Glutamatergic neuron (in vitro differentiated cells): ENCODE measurements around the gene SETMAR. TPM values are rescaled to one million over a fixed set of nuclear protein-coding genes. Genes with fewer than 3 reads are reported as not detected.
A peak's percentile ranks its signal among the peaks of the same experiment; 100 is the strongest.

Experiments used
- DNase-seq: peaks from one replicate; pipeline ENCODE4 v3.0.0; 2022
- H3K27ac Mint-ChIP-seq: one replicate; pipeline ENCODE4 v1.8.0; 2020; ENCODE audit warnings: mild to moderate bottlenecking, mixed read lengths, inconsistent platforms; ENCODE audit not compliant: unreplicated experiment
- H3K27me3 Mint-ChIP-seq: one replicate; pipeline ENCODE4 v1.8.0; 2020; ENCODE audit warnings: mild to moderate bottlenecking, moderate library complexity, mixed read lengths, inconsistent platforms; ENCODE audit not compliant: unreplicated experiment
- H3K36me3 Mint-ChIP-seq: one replicate; pipeline ENCODE4 v1.8.0; 2020; ENCODE audit warnings: mild to moderate bottlenecking, mixed read lengths, inconsistent platforms; ENCODE audit not compliant: unreplicated experiment
- H3K4me1 Mint-ChIP-seq: one replicate; pipeline ENCODE4 v1.8.0; 2020; ENCODE audit warnings: mild to moderate bottlenecking, low read depth, mixed read lengths, inconsistent platforms; ENCODE audit not compliant: unreplicated experiment
- H3K4me3 Mint-ChIP-seq: one replicate; pipeline ENCODE4 v1.8.0; 2020; ENCODE audit warnings: mild to moderate bottlenecking, mixed read lengths, inconsistent platforms; ENCODE audit not compliant: unreplicated experiment
- H3K9me3 Mint-ChIP-seq: one replicate; pipeline ENCODE4 v1.8.0; 2020; ENCODE audit warnings: mild to moderate bottlenecking, moderate library complexity, mixed read lengths, inconsistent platforms; ENCODE audit not compliant: unreplicated experiment
- long read RNA-seq: library from polyadenylated mRNA; unstranded; transcript quantifications from one replicate; pipeline ENCODE4 v2.0.0, GENCODE V29; 2020; ENCODE audit not compliant: unreplicated experiment
- total RNA-seq: library from RNA; stranded (reverse); fragmentation: NEBNext Ultra II Directional; extraction: Animal tissue kit (Norgen Biotek cat#: 25700); gene quantifications from one replicate; pipeline ENCODE4 v1.2.1, GENCODE V29; 2021; ENCODE audit not compliant: unreplicated experiment
- TF ChIP-seq, protein P1 (sequence below): fragments of 200-600 bp; sonication (generic); IDR thresholded peaks from one replicate; pipeline ENCODE4 v1.5.0; 2021; ENCODE audit not compliant: partially characterized antibody, unreplicated experiment

Gene SETMAR
- 31.6 TPM for total RNA-seq
- long read RNA-seq, transcript SETMAR-204 (3 exons, 1,359 nt) = minor isoform, 6 of 27 reads
- long read RNA-seq, transcript SETMAR-201 (3 exons, 2,443 nt) = major isoform, 8 of 27 reads
- long read RNA-seq, partial matches to known transcripts = 0 of 27 reads
- long read RNA-seq, other reads (novel, unspliced or antisense) = 11 of 27 reads

DNA sequence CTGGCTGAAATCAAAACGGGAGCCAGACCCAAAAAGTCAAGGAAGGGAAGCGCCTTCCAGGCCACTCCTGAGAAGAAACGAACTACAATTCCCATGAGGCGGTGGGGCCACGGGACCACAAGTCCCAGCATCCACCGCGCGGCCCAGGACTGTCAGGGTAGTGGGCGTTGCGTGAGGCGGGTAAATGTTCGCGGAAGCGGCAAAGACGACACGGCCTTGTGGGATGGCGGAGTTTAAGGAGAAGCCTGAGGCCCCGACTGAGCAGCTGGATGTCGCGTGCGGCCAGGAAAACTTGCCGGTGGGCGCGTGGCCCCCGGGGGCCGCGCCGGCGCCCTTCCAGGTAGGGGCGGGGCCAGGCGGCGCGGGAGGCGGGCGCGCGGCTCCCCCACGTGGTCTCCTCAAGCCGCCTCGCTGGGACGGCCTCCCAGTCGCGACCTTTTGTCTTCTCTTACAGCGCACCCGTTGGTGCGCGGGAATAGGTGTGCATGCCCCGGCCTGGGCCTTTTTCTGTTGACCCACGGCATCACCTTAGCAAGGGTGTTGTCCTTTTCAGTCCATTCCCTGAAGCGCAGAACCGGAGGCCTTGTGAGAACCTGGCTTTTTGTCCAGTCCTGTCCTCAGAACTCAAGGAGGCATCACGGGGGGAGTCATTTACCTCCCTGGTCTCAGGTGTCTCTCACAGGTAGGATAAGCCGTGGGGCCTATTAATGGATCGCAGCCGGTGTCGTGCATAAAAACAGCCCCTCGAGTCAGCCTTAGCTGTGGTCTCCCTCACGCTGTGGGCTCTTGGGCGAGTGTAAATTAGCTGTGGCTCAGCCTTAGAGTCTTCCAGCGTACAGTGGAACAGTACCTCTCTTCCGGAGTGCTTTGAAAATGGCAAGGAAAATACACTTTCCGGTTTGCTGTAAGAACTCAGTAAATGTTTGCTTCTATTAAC, at the start of gene SETMAR:
Gene SETMAR, plus strand, starts transcription at position 183 of the 937 bp plus-strand sequence. Its CDS starts 2 bp downstream, at position 185.
- H3K4me3 Mint-ChIP-seq = peak within 1 kb of the TSS; percentile 94
- TF ChIP-seq, protein P1, sequence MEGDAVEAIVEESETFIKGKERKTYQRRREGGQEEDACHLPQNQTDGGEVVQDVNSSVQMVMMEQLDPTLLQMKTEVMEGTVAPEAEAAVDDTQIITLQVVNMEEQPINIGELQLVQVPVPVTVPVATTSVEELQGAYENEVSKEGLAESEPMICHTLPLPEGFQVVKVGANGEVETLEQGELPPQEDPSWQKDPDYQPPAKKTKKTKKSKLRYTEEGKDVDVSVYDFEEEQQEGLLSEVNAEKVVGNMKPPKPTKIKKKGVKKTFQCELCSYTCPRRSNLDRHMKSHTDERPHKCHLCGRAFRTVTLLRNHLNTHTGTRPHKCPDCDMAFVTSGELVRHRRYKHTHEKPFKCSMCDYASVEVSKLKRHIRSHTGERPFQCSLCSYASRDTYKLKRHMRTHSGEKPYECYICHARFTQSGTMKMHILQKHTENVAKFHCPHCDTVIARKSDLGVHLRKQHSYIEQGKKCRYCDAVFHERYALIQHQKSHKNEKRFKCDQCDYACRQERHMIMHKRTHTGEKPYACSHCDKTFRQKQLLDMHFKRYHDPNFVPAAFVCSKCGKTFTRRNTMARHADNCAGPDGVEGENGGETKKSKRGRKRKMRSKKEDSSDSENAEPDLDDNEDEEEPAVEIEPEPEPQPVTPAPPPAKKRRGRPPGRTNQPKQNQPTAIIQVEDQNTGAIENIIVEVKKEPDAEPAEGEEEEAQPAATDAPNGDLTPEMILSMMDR = no peak
- DNase-seq = peak; percentile 91
- peaks cover 3% of the 10 kb centered on the region for H3K9me3 Mint-ChIP-seq
- H3K27ac Mint-ChIP-seq = peak within 1 kb of the TSS; percentile 95
- H3K27me3 Mint-ChIP-seq = peaks cover 3% of the 10 kb centered on the region
- no peaks in the 10 kb centered on the region for H3K4me1 Mint-ChIP-seq
- H3K36me3 Mint-ChIP-seq = no peaks in the 10 kb centered on the region

DNA sequence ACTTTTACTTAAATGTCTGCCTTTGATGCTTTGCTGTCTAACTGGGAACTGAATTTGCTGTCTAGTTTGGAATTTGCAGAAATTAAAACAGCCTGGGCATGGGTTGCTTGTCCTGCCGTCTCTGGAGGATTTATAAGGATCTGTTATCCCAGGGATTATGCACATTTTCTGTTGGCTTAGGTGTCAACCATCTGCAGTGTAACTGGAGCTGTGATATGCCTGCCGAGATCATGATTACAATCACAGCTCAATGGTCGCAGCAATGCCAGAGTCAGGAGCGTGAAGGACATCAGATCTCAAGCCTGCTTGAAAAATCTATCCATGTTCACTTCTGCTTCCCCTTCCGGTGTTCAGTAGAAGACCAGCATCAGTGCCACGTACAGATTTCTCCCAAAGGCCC, 41.8 kb upstream of the SETMAR start:
- TF ChIP-seq, protein P1 = no peak
- Mint-ChIP-seq H3K4me3 (no peak overlapping the region), H3K36me3 (no peaks in the 10 kb centered on the region), H3K27me3 (no peaks in the 10 kb centered on the region), H3K9me3 (no peaks in the 10 kb centered on the region), H3K27ac (no peak overlapping the region), H3K4me1 (no peaks in the 10 kb centered on the region)
- DNase-seq = no peak

DNA sequence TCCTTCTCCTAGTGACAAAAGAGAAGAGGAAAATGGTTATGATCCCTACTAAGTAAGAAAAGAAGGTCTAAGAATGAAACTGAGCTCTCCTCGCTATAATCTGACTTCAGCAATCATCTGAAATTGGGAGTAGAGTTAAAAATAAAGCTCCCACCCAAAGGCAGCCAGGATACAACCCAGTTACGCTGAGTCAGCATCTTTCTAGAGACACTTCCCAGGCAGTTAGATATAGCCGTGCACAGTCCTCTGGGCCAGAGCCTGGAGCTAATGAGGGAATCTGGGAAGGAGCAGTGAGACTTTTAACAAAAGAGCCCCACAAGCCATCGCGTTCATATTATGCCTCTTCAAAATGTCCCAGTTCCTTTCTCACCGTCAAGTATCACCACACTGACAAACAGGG, 39.1 kb upstream of the SETMAR start:
- no peak for DNase-seq
- no peaks in the 10 kb centered on the region for H3K36me3 Mint-ChIP-seq
- peaks cover 3% of the 10 kb centered on the region for H3K27me3 Mint-ChIP-seq
- H3K27ac Mint-ChIP-seq = no peak overlapping the region
- TF ChIP-seq, protein P1 = no peak
- H3K9me3 Mint-ChIP-seq = no peaks in the 10 kb centered on the region
- H3K4me1 Mint-ChIP-seq = no peaks in the 10 kb centered on the region
- H3K4me3 Mint-ChIP-seq = no peak overlapping the region

DNA sequence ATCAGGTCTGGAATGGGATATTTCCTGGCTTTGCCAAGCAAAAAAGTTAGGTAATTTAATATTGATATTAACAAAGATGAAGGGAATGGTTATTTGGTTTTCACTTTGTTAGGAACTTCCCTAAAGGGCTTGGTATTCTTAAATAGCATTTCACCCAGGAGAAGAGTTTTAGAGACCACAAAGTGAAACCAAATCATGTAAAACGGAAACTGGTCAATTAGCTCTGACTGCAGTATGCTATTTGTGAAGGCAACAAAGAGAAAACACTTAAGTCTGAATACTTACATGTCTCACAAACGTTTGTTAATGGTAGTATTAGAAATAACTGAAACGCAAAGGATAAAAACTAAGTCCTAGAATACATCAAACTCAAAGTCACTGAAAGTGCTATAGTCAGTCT, 32.4 kb upstream of the SETMAR start:
- TF ChIP-seq, protein P1 = no peak
- H3K9me3 Mint-ChIP-seq = no peaks in the 10 kb centered on the region
- H3K27ac Mint-ChIP-seq = no peak overlapping the region
- no peak overlapping the region for H3K4me3 Mint-ChIP-seq
- H3K36me3 Mint-ChIP-seq = no peaks in the 10 kb centered on the region
- peaks cover 3% of the 10 kb centered on the region for H3K27me3 Mint-ChIP-seq
- no peak for DNase-seq
- H3K4me1 Mint-ChIP-seq = no peaks in the 10 kb centered on the region

DNA sequence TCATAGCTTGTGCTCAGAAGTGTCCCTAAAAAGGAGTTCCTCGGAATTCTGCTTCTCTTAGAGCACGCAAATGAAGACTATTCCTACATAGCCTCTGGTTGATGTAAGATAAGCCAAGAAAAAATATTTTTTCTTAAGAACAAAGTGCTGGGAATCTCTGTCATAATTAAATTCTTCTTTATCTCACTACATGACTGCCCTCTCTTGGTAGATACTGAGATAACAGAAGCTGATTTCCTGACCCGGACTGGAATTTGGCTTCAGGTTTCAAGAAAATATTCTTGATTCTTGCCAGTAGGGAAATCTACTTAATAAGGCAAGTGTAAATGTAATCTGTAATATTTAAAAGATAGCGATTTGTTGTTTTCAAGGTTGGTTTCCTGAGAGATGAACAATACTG, 31.3 kb upstream of the SETMAR start:
- H3K36me3 Mint-ChIP-seq = no peaks in the 10 kb centered on the region
- peaks cover 3% of the 10 kb centered on the region for H3K27me3 Mint-ChIP-seq
- no peaks in the 10 kb centered on the region for H3K4me1 Mint-ChIP-seq
- no peak overlapping the region for H3K27ac Mint-ChIP-seq
- H3K4me3 Mint-ChIP-seq = no peak overlapping the region
- DNase-seq = no peak
- TF ChIP-seq, protein P1 = peak; percentile 75
- H3K9me3 Mint-ChIP-seq = no peaks in the 10 kb centered on the region
